Fibroblast of skin of scalp (primary cell): ENCODE measurements around the gene SORL1. TPM values are rescaled to one million over a fixed set of nuclear protein-coding genes. Genes with fewer than 3 reads are reported as not detected.
A peak's percentile ranks its signal among the peaks of the same experiment; 100 is the strongest.
"Not testable (repeated sequence)": the region's sequence is repeated elsewhere in the genome, so short reads cannot be mapped to it uniquely, and the experiment has no call there.

ENCODE experiments used
- DNase-seq: peaks from one replicate; pipeline ENCODE4 v3.0.0-alpha.2; 2013
- polyA plus RNA-seq, 2 experiments: library from polyadenylated mRNA; unstranded; fragments of 120-200 nt; gene quantifications; one replicate each; pipeline ENCODE4 v1.2.1, GENCODE V29; 2013; ENCODE audit not compliant: insufficient read length in 2 of 2

SORL1 gene
- polyA plus RNA-seq (2013, experiment 1 of 2; ENCODE audit: insufficient read length), result 0.04 TPM
- 0.32 TPM for polyA plus RNA-seq (2013, experiment 2 of 2; ENCODE audit: insufficient read length)

- peak; percentile 57 for DNase-seq
Observed at GRCh38 chr11:121451986-121452608, at the start of gene SORL1. Gene SORL1, plus strand, starts transcription at chr11:121452314. Its CDS starts 18 bp downstream, at chr11:121452332.

DNA sequence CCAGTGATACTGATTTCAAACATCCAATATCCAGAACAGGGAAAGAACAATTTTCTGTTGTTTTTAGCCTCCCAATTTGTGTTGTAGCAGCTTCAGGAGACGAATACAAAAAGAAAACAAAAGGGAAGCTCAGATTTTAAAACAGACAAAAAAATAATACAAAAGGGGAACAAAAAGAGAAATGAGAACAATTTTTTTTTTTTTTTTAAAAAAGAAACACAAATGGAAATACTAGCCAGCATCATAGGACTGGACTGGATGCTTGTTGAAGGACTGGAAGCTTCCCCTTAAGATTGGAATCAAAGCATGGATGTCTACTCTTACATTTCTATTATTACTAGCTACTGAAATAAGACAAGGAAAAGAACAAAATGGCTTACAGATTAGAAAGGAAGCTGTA lies 46.5 kb upstream of the SORL1 start:
- no peak for DNase-seq

GRCh38 chr11:121406291-121406690 lies 45.8 kb upstream of the SORL1 start:
- DNase-seq, result no peak

GRCh38 chr11:121408830-121409229 lies 43.3 kb upstream of the SORL1 start:
- no peak for DNase-seq

DNA sequence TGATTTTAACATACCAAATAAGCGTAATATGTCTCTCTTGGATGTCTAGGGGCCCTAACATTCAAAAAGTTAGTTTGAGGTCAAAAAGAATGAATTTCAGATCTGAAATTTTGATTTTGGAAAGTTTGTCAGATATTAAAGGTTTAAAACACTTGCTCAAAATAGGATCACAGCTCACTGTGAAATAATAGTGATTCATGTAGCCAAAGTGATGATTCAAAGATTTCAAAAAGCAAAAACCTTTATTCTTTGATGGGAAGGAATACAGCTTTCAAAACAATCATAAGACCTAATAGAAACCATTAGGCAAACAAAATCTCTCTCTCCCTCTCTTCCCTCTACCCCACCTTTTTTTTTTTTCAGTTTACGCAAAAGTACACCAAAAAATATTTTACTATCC lies 42.1 kb upstream of the SORL1 start:
- not testable (repeated sequence) for DNase-seq

GRCh38 chr11:121411330-121411729 lies 40.8 kb upstream of the SORL1 start:
- not testable (repeated sequence) for DNase-seq

DNA sequence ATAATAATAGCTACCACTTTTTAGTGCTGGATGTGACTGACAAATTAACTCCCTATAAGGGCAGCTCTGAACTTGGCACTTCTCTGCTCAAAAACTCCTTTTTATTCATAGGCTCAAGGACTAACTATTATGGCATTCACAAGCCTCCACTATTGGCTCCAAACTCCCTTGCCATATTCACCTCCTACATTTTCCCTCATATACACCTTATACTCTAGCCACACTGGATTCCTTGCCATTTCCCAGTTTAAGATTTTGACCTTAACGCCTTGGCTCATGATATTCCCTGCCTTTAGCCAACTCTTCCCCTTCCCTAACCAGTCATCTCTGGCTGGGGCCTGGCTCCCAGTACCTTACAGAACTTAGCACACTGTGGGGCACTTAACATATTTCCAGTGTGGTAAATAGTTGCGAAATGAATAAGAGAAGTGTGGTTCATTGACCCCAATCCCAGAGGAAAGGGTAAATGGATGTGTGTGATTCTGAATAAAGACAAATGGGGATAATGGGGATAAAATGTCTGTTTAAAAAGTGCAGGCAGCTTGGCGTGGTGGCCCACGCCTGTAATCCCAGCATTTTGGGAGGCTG lies 40.0 kb upstream of the SORL1 start:
- peak; percentile 12 for DNase-seq

DNA sequence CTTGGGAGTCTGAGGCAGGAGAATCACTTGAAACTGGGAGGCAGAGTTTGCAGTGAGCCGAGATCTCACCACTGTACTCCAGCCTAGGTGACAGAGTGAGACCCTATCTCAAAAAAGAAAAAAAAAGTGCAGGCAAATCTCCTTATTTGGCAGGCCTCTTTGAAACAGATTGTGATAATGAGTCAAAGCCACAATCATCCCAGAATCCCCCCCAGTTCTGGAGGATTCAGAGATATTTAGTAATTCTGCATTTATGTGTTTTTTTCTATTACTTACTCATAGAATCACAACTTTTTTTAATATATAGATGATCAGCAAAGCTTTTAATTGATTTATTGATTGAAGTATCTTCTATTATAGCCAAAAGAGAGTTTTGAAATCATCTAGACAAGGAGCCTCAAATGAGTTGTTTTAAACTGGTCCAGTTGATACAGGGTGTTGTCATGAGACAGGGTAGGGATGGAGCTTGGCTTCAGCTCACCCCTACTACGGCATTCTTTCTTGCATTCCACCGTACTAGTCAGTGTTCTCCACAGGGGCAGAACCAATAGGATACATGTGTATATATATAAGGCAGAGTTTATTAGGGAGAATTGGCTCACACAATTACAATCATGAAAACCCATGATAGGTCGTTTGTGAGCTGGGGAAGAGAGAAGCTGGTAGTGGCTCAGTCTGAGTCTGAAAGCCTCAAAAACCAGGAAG lies 39.3 kb upstream of the SORL1 start:
- peak; percentile 53 for DNase-seq

- no peak for DNase-seq
Observed at GRCh38 chr11:121414141-121414913, 37.8 kb upstream of the SORL1 start.

DNA sequence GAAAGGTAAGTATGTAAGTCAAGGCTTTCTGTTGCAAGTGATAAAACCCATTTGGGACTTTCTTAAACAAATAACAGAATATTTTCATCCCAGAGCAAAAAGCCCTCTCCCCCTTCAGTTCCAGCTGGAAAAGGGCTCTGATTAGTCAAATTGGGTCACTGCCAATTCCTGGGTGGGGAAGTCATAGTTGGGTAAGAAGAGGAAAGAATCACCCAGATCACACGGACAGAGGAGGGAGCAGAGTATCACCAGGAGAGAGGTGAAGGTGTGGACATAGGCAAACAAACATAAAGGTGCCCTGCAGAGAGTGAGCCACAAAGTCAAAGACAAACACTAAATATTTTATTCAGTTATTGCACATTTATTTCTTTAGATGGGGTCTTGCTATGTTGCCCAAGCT lies 36.3 kb upstream of the SORL1 start:
- DNase-seq, result peak; percentile 26

DNA sequence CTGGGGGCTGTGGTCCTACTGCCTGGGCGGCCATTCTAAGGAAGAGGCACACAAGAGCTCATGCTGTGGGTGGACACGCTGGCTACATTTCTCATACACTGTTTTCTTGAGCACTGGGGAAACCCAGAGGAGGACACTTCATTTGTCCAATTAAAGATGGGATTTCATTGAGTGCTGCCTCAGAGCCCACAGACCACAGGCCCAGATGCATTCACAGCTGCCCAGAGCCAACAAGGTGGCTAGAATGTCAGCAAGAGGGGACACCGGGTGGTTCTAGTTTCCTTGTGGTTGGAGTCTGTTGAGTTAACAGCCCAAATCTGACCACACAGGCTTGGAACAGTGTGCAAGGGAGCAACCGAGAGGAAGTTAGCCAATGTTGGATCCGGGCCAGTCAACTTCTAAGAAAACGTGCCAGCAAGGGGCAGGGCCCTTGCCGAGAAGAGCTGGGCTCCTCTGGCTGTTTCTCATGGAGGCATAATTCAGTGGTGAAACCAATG lies 35.0 kb upstream of the SORL1 start:
- peak; percentile 92 for DNase-seq

- no peak for DNase-seq
Observed at GRCh38 chr11:121417607-121418006, 34.5 kb upstream of the SORL1 start.

DNA sequence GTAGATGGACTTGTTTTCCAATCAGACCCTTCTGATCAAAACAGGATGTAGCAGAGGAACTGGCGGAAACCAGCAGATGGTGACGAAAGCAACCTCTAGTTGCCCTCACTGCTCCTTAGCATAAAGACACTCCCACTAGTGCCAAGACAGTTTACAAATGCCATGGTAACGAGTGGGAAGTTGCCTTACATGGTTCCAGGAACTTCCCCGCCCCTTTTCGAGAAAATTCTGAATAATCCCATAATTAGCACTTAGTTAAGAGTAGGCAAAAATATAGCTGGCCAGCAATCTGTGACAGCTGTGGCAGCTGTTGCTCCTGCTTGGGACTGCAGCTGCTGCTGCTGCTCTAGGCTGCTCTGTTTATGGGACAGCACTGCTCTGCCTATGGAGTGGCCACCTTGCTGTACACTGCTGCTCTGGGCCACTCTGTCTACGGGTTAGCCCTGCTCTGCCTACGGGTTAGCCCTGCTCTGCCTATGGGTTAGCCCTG lies 33.4 kb upstream of the SORL1 start:
- DNase-seq, result no peak

GRCh38 chr11:121419836-121420235 lies 32.3 kb upstream of the SORL1 start:
- no peak for DNase-seq

DNA sequence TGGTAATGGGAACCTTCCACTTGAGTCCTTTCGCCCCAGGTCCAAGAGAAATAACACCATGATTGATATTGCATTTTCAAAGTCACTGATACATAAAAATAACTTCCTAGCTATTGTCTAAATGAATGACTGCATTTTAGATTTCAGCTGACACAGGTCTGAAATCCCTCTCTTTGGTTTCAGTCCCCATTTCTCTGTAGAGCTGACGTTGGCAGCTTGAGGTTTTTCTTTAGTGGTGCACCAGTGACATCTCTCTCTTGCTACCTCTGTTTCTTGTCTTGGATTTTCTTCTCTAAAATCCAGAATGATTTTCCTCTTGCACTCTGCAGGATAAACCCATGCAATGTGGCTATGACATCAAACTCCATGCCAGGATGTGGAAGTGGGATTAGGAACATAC lies 31.7 kb upstream of the SORL1 start:
- DNase-seq, result no peak

DNA sequence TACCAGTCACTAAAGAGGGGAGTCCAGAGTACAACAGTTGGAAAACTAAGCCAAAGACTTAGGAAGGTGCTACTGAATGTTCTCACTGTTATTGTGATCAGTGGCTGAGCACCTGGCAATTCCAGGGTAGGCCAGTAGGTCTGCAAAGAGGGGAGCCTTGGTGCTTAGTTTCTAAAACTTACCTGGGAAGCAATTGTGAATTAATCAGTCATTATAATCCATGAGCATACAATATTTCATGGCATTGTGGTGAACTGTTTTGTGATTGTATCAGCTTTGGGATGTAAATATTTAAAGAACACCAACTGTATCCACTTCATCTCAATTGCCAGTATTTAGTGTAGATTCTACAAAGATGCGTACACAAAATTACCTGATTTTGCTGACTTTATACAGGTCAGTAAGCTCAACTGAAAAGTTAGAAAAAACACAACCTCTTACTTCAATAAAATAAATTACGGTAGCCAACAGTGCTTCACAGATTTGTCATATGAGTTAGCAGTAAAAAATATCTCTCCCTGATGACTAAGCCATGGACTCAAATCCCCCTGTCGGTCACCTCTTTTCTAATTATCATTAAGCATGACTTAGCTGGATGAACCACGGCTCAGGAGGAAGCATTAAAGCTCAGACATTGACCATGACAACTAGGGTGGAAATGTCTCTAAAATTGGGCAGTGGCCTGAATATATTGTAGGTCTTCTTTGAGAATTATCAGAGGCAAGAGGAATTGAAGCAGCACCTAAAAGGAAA lies 30.8 kb upstream of the SORL1 start:
- no peak for DNase-seq

GRCh38 chr11:121422675-121423074 lies 29.4 kb upstream of the SORL1 start:
- no peak for DNase-seq

DNA sequence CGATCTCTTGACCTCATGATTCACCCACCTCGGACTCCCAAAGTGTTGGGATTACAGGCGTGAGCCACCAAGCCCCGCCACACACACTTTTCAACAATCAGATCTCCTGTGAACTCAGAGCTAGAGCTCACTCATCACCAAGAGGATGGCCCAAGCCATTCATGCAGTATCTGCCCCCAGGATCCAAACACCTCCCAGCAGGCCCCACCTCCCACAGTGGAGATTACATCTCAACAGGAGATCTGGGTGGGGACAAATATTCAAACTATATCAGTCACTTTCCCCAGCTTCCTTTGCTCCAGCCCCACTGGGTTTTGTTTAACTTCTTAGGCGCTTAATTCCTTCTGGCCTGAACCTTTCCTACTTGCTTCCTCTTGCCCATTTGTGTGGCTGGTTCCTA lies 26.3 kb upstream of the SORL1 start:
- no peak for DNase-seq

- no peak for DNase-seq
Observed at GRCh38 chr11:121426476-121427399, 25.4 kb upstream of the SORL1 start.

- no peak for DNase-seq
Observed at GRCh38 chr11:121427400-121427744, 24.7 kb upstream of the SORL1 start.

GRCh38 chr11:121429556-121429955 lies 22.6 kb upstream of the SORL1 start:
- DNase-seq, result no peak
